Natural killer cell (primary cell): ENCODE results near the gene ATP11A. TPM values are rescaled to one million over a fixed set of nuclear protein-coding genes. Genes with fewer than 3 reads are reported as not detected.
"Not testable (repeated sequence)": the region's sequence is repeated elsewhere in the genome, so short reads cannot be mapped to it uniquely, and the experiment has no call there.

Experiments used
- ATAC-seq, 3 donors: fragments of 150-1000 bp in 2 of 3; fragments of 200-7000 bp in 1 of 3; cut with Tn5 transposase; 1 replicate in 1 of 3; 2 replicates in 2 of 3; pipeline ENCODE4 v1.10.0; 2021; ENCODE audit warnings: mild to moderate bottlenecking in 2 of 3, moderate library complexity in 2 of 3
- DNase-seq, 2 donors: peaks; one replicate each; pipeline versions ENCODE4 v3.0.0 to v3.0.0-alpha.2; 2013 to 2021; ENCODE audit warnings: mixed read lengths in 1 of 2
- H3K27ac ChIP-seq: one replicate; pipeline ENCODE4 v1.5.1; 2013; ENCODE audit warnings: mild to moderate bottlenecking, low read length
- H3K27me3 ChIP-seq: one replicate; pipeline ENCODE4 v1.6.1; 2013; ENCODE audit warnings: low read length; ENCODE audit not compliant: control insufficient read depth, insufficient read depth
- H3K36me3 ChIP-seq: one replicate; pipeline ENCODE4 v1.6.1; 2013; ENCODE audit warnings: low read length; ENCODE audit not compliant: control insufficient read depth, insufficient read depth
- H3K4me1 ChIP-seq: one replicate; pipeline ENCODE4 v1.6.1; 2013; ENCODE audit warnings: low read length; ENCODE audit not compliant: control insufficient read depth, insufficient read depth
- H3K4me3 ChIP-seq: one replicate; pipeline ENCODE4 v1.5.1; 2013; ENCODE audit warnings: low read length
- H3K9me3 ChIP-seq: one replicate; pipeline ENCODE4 v1.6.1; 2013; ENCODE audit warnings: low read length; ENCODE audit not compliant: control insufficient read depth, insufficient read depth
- H3K27ac Mint-ChIP-seq, 2 donors: one replicate each; pipeline ENCODE4 v1.8.0; 2022; ENCODE audit warnings: mild to moderate bottlenecking in 2 of 2, mixed read lengths in 2 of 2, moderate library complexity in 1 of 2
- H3K27me3 Mint-ChIP-seq, 2 donors: one replicate each; pipeline ENCODE4 v1.8.0; 2022; ENCODE audit warnings: low read depth in 2 of 2, mixed read lengths in 2 of 2
- H3K36me3 Mint-ChIP-seq: one replicate; pipeline ENCODE4 v1.8.0; 2022; ENCODE audit warnings: mixed read lengths
- H3K4me1 Mint-ChIP-seq, 2 donors: one replicate each; pipeline ENCODE4 v1.8.0; 2022; ENCODE audit warnings: mixed read lengths in 2 of 2
- H3K4me3 Mint-ChIP-seq: one replicate; pipeline ENCODE4 v1.8.0; 2022; ENCODE audit warnings: mild to moderate bottlenecking, moderate library complexity, mixed read lengths
- H3K9me3 Mint-ChIP-seq, 2 donors: one replicate each; pipeline ENCODE4 v1.8.0; 2022; ENCODE audit warnings: mixed read lengths in 2 of 2
- WGBS: methylation state at CpG from one replicate; pipeline ENCODE4 v1.1.7; 2013; ENCODE audit warnings: missing lambda C conversion rate; ENCODE audit not compliant: insufficient coverage; 5-methylcytosine and 5-hydroxymethylcytosine counted together
- intact Hi-C: fragments of 100-400 bp; cut with micrococcal nuclease; formaldehyde crosslinking; loops from one replicate; pipeline ENCODE4 v1.14.2; 2022
- total RNA-seq, 4 donors: library from RNA; stranded (reverse); fragments of 120-200 nt in 1 of 4; gene quantifications; one replicate each; pipeline versions ENCODE4 v1.2.3 to v1.2.4, GENCODE V29; 2013 to 2022
- TF ChIP-seq, protein P1 (sequence below): fragments of 200-600 bp; IDR thresholded peaks from one replicate; pipeline ENCODE4 v1.8.0; 2022; ENCODE audit warnings: antibody characterized with exemption

The ATP11A gene
- total RNA-seq, 3 donors from 2014 or later (not counting 1 experiment from before 2014, with no cell fraction given), result 47.1 to 68.6 (median 50.7) TPM

DNA sequence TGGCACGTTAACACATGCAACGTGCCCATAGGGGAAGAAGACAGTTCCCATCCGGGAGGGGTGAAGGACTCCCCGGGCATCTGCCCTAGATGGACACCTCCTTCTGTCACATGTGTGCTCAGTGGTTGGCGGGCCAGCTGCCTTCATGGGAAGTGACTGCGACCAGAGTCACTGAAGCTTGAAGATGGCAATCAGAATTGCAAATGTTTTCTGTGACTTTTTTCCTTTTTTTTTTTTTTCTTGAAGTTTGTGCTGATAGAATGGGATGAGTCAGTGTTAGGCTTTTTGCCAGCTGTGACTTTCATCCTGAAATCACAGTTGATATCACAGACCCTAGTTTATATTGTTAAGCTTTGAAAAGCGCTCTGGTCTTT lies 170.0 kb downstream of the ATP11A start:
- ATAC-seq (no peak), DNase-seq (no peak)
- Mint-ChIP-seq H3K9me3 (no peaks in the 10 kb centered on the region), H3K36me3 (no peaks in the 10 kb centered on the region), H3K4me1 (no peaks in the 10 kb centered on the region), H3K27ac (no peak overlapping the region), H3K27me3 (no peaks in the 10 kb centered on the region), H3K4me3 (no peak overlapping the region)
- H3K27ac ChIP-seq, result no peak overlapping the region
- no peaks in the 10 kb centered on the region for H3K4me1 ChIP-seq
- intact Hi-C loops, result no loop called here
- no peaks in the 10 kb centered on the region for H3K9me3 ChIP-seq
- peaks cover 24% of the 10 kb centered on the region for H3K36me3 ChIP-seq
- WGBS, result 79% methylated on average over 7 of the region's 7 CpGs
- no peaks in the 10 kb centered on the region for H3K27me3 ChIP-seq
- TF ChIP-seq, protein P1, sequence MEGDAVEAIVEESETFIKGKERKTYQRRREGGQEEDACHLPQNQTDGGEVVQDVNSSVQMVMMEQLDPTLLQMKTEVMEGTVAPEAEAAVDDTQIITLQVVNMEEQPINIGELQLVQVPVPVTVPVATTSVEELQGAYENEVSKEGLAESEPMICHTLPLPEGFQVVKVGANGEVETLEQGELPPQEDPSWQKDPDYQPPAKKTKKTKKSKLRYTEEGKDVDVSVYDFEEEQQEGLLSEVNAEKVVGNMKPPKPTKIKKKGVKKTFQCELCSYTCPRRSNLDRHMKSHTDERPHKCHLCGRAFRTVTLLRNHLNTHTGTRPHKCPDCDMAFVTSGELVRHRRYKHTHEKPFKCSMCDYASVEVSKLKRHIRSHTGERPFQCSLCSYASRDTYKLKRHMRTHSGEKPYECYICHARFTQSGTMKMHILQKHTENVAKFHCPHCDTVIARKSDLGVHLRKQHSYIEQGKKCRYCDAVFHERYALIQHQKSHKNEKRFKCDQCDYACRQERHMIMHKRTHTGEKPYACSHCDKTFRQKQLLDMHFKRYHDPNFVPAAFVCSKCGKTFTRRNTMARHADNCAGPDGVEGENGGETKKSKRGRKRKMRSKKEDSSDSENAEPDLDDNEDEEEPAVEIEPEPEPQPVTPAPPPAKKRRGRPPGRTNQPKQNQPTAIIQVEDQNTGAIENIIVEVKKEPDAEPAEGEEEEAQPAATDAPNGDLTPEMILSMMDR, result no peak
- no peak overlapping the region for H3K4me3 ChIP-seq

DNA sequence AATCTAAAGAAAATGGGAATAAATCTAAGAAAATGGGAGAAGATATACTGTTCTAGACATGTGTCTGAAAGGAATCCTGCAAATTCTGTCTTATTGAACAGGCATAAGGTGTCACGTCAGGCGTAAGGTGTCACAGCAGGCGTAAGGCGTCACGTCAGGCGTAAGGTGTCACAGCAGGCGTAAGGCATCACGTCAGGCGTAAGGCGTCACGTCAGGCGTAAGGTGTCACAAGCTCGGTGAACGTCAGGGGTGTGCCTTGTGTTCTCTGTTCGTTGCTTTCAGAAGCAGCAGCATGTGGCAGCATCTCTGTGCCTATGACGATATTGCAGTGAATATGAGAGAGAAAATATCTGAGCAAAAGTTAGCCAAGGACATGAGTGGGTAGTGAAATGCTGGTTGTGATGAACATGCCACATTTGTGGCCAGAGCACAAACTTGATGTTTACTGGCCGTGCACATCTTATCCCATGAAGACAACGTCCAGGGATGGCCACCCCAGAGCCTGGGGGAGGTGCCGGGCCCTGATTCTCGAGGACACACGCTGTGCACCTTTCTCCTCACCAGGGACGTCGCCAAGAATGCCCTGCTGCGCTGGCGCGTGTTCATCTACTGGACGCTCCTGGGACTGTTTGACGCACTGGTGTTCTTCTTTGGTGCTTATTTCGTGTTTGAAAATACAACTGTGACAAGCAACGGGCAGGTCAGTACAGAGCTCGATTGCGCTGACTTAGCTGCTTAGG lies 172.2 kb downstream of the ATP11A start:
- H3K27me3 Mint-ChIP-seq, result no peaks in the 10 kb centered on the region

GRCh38 chr13:112863356-112863755 lies 173.5 kb downstream of the ATP11A start:
- H3K27me3 ChIP-seq, H3K4me3 ChIP-seq, H3K36me3 ChIP-seq, ATAC-seq, H3K27ac ChIP-seq, DNase-seq, H3K9me3 ChIP-seq, H3K9me3 Mint-ChIP-seq, H3K27me3 Mint-ChIP-seq, H3K4me3 Mint-ChIP-seq, H3K27ac Mint-ChIP-seq, intact Hi-C loops, H3K36me3 Mint-ChIP-seq, H3K4me1 ChIP-seq, H3K4me1 Mint-ChIP-seq: not testable (repeated sequence)
- WGBS, result 97% methylated on average over 13 of the region's 17 CpGs

More for the DNA sequence above, 172.2 kb downstream of the ATP11A start:
- no peaks in the 10 kb centered on the region for H3K36me3 Mint-ChIP-seq
- no peak overlapping the region for H3K4me3 ChIP-seq
- no peaks in the 10 kb centered on the region for H3K27me3 ChIP-seq
- no peak overlapping the region for H3K27ac Mint-ChIP-seq
- H3K9me3 Mint-ChIP-seq, result no peaks in the 10 kb centered on the region
- no peaks in the 10 kb centered on the region for H3K4me1 Mint-ChIP-seq
- 94% methylated on average over 32 of the region's 32 CpGs for WGBS
- no peak overlapping the region for H3K4me3 Mint-ChIP-seq
- H3K4me1 ChIP-seq, result no peaks in the 10 kb centered on the region
- ATAC-seq (no peak), DNase-seq (no peak)
- no peaks in the 10 kb centered on the region for H3K9me3 ChIP-seq
- intact Hi-C loops, result no loop called here
- TF ChIP-seq, protein P1, result no peak
- H3K27ac ChIP-seq, result no peak overlapping the region
- H3K36me3 ChIP-seq, result peaks cover 11% of the 10 kb centered on the region

DNA sequence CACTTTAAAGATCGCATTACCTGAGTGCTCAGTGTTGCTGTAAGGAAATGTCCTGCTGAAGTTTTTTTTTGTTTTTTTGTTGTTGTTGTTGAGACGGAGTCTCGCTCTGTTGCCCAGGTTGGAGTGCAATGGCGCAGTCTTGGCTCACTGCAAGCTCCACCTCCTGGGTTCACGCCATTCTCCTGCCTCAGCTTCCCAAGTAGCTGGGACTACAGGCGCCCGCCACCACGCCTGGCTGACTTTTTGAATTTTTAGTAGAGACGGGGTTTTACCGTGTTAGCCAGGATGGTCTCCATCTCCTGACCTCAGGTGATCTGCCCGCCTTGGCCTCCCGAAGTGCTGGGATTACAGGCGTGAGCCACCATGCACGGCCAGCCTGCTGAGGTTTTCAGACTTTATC lies 175.6 kb downstream of the ATP11A start:
- H3K36me3 ChIP-seq, H3K27me3 ChIP-seq, H3K27me3 Mint-ChIP-seq, ATAC-seq, H3K4me3 Mint-ChIP-seq, H3K4me1 ChIP-seq, H3K9me3 Mint-ChIP-seq, H3K4me3 ChIP-seq, H3K36me3 Mint-ChIP-seq, DNase-seq, H3K4me1 Mint-ChIP-seq, H3K9me3 ChIP-seq, H3K27ac ChIP-seq, H3K27ac Mint-ChIP-seq, intact Hi-C loops: not testable (repeated sequence)
- 95% methylated on average over 14 of the region's 14 CpGs for WGBS
